ENCODE results near the gene ATXN7L1. TPM values are rescaled to one million over a fixed set of nuclear protein-coding genes. Genes with fewer than 3 reads are reported as not detected.

ATXN7L1 gene
- total RNA-seq, 1 experiment from 2014 or later, result 38.5 TPM

GRCh38 chr7:105585850-105586500 lies 290.4 kb downstream of the ATXN7L1 start:
- DNase-seq (ENCODE audit: low spot score), result no peak
- POLR2A ChIA-PET, result interaction anchor here (0.6 kb wide), 1 partner anchor 558 kb away, joined by 3 read pairs; no protein-coding TSS in a partner anchor
- no peak overlapping the region for H3K27ac Mint-ChIP-seq

More at GRCh38 chr7:105585850-105586500, 290.4 kb downstream of the ATXN7L1 start:
- CTCF ChIA-PET, result interaction anchor here (0.6 to 0.9 kb wide), 2 partner anchors 54 to 147 kb away, joined by 3 read pairs; no protein-coding TSS in a partner anchor
- ATAC-seq, result no peak
- H3K4me3 Mint-ChIP-seq, result no peak overlapping the region
- H3K4me1 Mint-ChIP-seq, result peaks cover 17% of the 10 kb centered on the region
- peaks cover 14% of the 10 kb centered on the region for H3K36me3 Mint-ChIP-seq
- TF ChIP-seq NR3C1 (CRISPR knock-in tag; conservative IDR thresholded peaks at IDR 0.05; ENCODE audit: low read depth) (no peak), TEAD4 (CRISPR knock-in tag; IDR thresholded peaks at IDR 0.05) (no peak), CREM (CRISPR knock-in tag; IDR thresholded peaks at IDR 0.05) (no peak), TP53 (CRISPR knock-in tag; IDR thresholded peaks at IDR 0.05) (no peak), ZNF317 (CRISPR knock-in tag; IDR thresholded peaks at IDR 0.05; ENCODE audit: borderline replicate concordance, low read depth) (no peak), ZNF138 (CRISPR knock-in tag; conservative IDR thresholded peaks at IDR 0.05) (no peak), ERG (CRISPR knock-in tag; IDR thresholded peaks at IDR 0.05) (no peak), ZNF423 (CRISPR knock-in tag; IDR thresholded peaks at IDR 0.05) (no peak), PREB (CRISPR knock-in tag; IDR thresholded peaks at IDR 0.05; ENCODE audit: borderline replicate concordance) (no peak), E2F1 (CRISPR knock-in tag; IDR thresholded peaks at IDR 0.05) (no peak), SMAD3 (CRISPR knock-in tag; IDR thresholded peaks at IDR 0.05; ENCODE audit: borderline replicate concordance) (no peak), ZNF219 (CRISPR knock-in tag; IDR thresholded peaks at IDR 0.05; ENCODE audit: borderline replicate concordance) (no peak), NFATC4 (CRISPR knock-in tag; IDR thresholded peaks at IDR 0.05) (no peak), MYBL2 (CRISPR knock-in tag; IDR thresholded peaks at IDR 0.05) (no peak), IRF1 (CRISPR knock-in tag; IDR thresholded peaks at IDR 0.05) (no peak)
- TF ChIP-seq, protein P1, sequence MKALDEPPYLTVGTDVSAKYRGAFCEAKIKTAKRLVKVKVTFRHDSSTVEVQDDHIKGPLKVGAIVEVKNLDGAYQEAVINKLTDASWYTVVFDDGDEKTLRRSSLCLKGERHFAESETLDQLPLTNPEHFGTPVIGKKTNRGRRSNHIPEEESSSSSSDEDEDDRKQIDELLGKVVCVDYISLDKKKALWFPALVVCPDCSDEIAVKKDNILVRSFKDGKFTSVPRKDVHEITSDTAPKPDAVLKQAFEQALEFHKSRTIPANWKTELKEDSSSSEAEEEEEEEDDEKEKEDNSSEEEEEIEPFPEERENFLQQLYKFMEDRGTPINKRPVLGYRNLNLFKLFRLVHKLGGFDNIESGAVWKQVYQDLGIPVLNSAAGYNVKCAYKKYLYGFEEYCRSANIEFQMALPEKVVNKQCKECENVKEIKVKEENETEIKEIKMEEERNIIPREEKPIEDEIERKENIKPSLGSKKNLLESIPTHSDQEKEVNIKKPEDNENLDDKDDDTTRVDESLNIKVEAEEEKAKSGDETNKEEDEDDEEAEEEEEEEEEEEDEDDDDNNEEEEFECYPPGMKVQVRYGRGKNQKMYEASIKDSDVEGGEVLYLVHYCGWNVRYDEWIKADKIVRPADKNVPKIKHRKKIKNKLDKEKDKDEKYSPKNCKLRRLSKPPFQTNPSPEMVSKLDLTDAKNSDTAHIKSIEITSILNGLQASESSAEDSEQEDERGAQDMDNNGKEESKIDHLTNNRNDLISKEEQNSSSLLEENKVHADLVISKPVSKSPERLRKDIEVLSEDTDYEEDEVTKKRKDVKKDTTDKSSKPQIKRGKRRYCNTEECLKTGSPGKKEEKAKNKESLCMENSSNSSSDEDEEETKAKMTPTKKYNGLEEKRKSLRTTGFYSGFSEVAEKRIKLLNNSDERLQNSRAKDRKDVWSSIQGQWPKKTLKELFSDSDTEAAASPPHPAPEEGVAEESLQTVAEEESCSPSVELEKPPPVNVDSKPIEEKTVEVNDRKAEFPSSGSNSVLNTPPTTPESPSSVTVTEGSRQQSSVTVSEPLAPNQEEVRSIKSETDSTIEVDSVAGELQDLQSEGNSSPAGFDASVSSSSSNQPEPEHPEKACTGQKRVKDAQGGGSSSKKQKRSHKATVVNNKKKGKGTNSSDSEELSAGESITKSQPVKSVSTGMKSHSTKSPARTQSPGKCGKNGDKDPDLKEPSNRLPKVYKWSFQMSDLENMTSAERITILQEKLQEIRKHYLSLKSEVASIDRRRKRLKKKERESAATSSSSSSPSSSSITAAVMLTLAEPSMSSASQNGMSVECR (CRISPR knock-in tag; IDR thresholded peaks at IDR 0.05; ENCODE audit: borderline replicate concordance), result no peak
- TF ChIP-seq, protein P2, sequence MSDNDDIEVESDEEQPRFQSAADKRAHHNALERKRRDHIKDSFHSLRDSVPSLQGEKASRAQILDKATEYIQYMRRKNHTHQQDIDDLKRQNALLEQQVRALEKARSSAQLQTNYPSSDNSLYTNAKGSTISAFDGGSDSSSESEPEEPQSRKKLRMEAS (CRISPR knock-in tag; IDR thresholded peaks at IDR 0.05), result no peak
- TF ChIP-seq, protein P3, sequence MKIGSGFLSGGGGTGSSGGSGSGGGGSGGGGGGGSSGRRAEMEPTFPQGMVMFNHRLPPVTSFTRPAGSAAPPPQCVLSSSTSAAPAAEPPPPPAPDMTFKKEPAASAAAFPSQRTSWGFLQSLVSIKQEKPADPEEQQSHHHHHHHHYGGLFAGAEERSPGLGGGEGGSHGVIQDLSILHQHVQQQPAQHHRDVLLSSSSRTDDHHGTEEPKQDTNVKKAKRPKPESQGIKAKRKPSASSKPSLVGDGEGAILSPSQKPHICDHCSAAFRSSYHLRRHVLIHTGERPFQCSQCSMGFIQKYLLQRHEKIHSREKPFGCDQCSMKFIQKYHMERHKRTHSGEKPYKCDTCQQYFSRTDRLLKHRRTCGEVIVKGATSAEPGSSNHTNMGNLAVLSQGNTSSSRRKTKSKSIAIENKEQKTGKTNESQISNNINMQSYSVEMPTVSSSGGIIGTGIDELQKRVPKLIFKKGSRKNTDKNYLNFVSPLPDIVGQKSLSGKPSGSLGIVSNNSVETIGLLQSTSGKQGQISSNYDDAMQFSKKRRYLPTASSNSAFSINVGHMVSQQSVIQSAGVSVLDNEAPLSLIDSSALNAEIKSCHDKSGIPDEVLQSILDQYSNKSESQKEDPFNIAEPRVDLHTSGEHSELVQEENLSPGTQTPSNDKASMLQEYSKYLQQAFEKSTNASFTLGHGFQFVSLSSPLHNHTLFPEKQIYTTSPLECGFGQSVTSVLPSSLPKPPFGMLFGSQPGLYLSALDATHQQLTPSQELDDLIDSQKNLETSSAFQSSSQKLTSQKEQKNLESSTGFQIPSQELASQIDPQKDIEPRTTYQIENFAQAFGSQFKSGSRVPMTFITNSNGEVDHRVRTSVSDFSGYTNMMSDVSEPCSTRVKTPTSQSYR (CRISPR knock-in tag; IDR thresholded peaks at IDR 0.05), result no peak
- peaks cover 28% of the 10 kb centered on the region for H3K9me3 Mint-ChIP-seq
- peaks cover 4% of the 10 kb centered on the region; the same call in 1 of the 2 replicates for H3K27me3 Mint-ChIP-seq (ENCODE audit: low read depth)
